PC-9 (cell line): ENCODE data around the gene FXYD6. TPM values are rescaled to one million over a fixed set of nuclear protein-coding genes. Genes with fewer than 3 reads are reported as not detected.

ENCODE experiments used
- BruUV-seq: library from RNA; stranded (reverse); fragments of 400-500 nt; replicated peaks from 2 replicates; lab custom pipeline; 2021; lab: Mats Ljungman, UMichigan
- CTCF ChIA-PET: fragments of 300-600 bp; sonication (Branson Sonifier 250); formaldehyde crosslinking; loops from one replicate; lab custom pipeline; 2022; ENCODE audit warnings: antibody characterized with exemption; lab: Charles Lee
- POLR2A ChIA-PET: fragments of 300-600 bp; sonication (Branson Sonifier 250); formaldehyde crosslinking; loops from one replicate; lab custom pipeline; 2022; ENCODE audit warnings: antibody characterized with exemption; ENCODE audit not compliant: unreplicated experiment; lab: Charles Lee
- DNase-seq, 2 experiments: peaks; one replicate each; pipeline versions ENCODE4 v3.0.0 to v3.0.0-alpha.2; 2015 to 2022; ENCODE audit warnings: mixed read lengths in 1 of 2
- H2AFZ ChIP-seq: fragments of 200-600 bp; sonication (generic); 2 replicates; pipeline ENCODE4 v1.8.1; 2017; ENCODE audit warnings: antibody characterized with exemption
- H3F3A ChIP-seq: fragments of 200-600 bp; sonication (generic); 2 replicates; pipeline ENCODE4 v1.8.1; 2017; ENCODE audit warnings: antibody characterized with exemption, mild to moderate bottlenecking, low read depth; ENCODE audit not compliant: insufficient read depth
- H3K27ac ChIP-seq: fragments of 200-600 bp; sonication (generic); 2 replicates; pipeline ENCODE4 v1.6.1; 2016; ENCODE audit warnings: mixed run types
- H3K27me3 ChIP-seq: fragments of 200-600 bp; sonication (generic); 2 replicates; pipeline ENCODE4 v1.6.1; 2016; ENCODE audit warnings: low read depth, mixed run types; ENCODE audit not compliant: insufficient read depth
- H3K36me3 ChIP-seq: fragments of 200-600 bp; sonication (generic); 2 replicates; pipeline ENCODE4 v1.6.1; 2016; ENCODE audit warnings: low read depth, mixed run types
- H3K4me1 ChIP-seq: fragments of 200-600 bp; sonication (generic); replicated peaks from 2 replicates; pipeline ENCODE4 v1.6.1; 2016; ENCODE audit warnings: mixed run types; ENCODE audit not compliant: insufficient read depth
- H3K4me2 ChIP-seq: fragments of 200-600 bp; sonication (generic); 2 replicates; pipeline ENCODE4 v1.6.1; 2017; ENCODE audit warnings: mixed run types
- H3K4me3 ChIP-seq: fragments of 200-600 bp; sonication (generic); 2 replicates; pipeline ENCODE4 v1.6.1; 2016; ENCODE audit warnings: mixed run types
- H3K79me2 ChIP-seq: fragments of 200-600 bp; sonication (generic); 2 replicates; pipeline ENCODE4 v1.6.1; 2017; ENCODE audit warnings: low read depth, mixed run types
- H3K9me2 ChIP-seq: fragments of 200-600 bp; sonication (generic); 2 replicates; pipeline ENCODE4 v1.8.1; 2017; ENCODE audit warnings: mild to moderate bottlenecking; ENCODE audit not compliant: insufficient read depth
- H3K9me3 ChIP-seq: fragments of 200-600 bp; sonication (generic); 2 replicates; pipeline ENCODE4 v1.8.1; 2016; ENCODE audit warnings: low read depth; ENCODE audit not compliant: insufficient read depth
- H4K20me1 ChIP-seq: fragments of 200-600 bp; sonication (generic); 2 replicates; pipeline ENCODE4 v1.8.1; 2017; ENCODE audit not compliant: insufficient read depth
- CTCF ChIP-seq: fragments of 200-600 bp; sonication (generic); conservative IDR thresholded peaks from 2 replicates; pipeline ENCODE4 v1.6.1; 2017; ENCODE audit warnings: mixed run types, antibody characterized with exemption, mild to moderate bottlenecking, moderate library complexity
- EZH2 ChIP-seq: fragments of 200-600 bp; sonication (generic); IDR thresholded peaks from 2 replicates; pipeline ENCODE4 v1.8.0; 2017; ENCODE audit warnings: antibody characterized with exemption, low read depth
- intact Hi-C: fragments of 100-400 bp; cut with micrococcal nuclease; formaldehyde crosslinking; loops from one replicate; pipeline ENCODE4 v1.10.0; 2022; ENCODE audit not compliant: unreplicated experiment
- total RNA-seq: library from RNA; stranded (reverse); gene quantifications from 2 replicates; pipeline ENCODE4 v1.2.3, GENCODE V29; 2021

The FXYD6 gene
- total RNA-seq, 1 experiment from 2014 or later: 0.20 TPM

- ChIA-PET POLR2A (no interaction called here), CTCF (interaction anchor here (0.5 to 2.0 kb wide), 3 partner anchors 125 to 569 kb away, joined by 4 to 7 read pairs (median 7); no protein-coding TSS in a partner anchor)
- intact Hi-C loops: loop anchor here (1.0 to 10.0 kb wide), 2 partner anchors 125 to 742 kb away; partner anchors contain the start of gene IFT46
- 0 out of 2 replicates have a peak, but pooled peaks cover 6% of the 10 kb centered on the region for H3K4me1 ChIP-seq
- no peaks in the 10 kb centered on the region for H3K9me2 ChIP-seq
- H3K27ac ChIP-seq: no peak overlapping the region
- no peaks in the 10 kb centered on the region for H3K36me3 ChIP-seq
- peak in 1 of 2 experiments; percentile 31 for DNase-seq
- no peaks in the 10 kb centered on the region for H3K79me2 ChIP-seq
- no peak overlapping the region for H3K4me2 ChIP-seq
- no TSS peak for BruUV-seq
- H4K20me1 ChIP-seq: no peaks in the 10 kb centered on the region
- no peaks in the 10 kb centered on the region for H3K9me3 ChIP-seq
- H3K27me3 ChIP-seq: peaks cover 23% of the 10 kb centered on the region
- H2AFZ ChIP-seq: no peak overlapping the region
- TF ChIP-seq CTCF (peak; percentile 75), EZH2 (no peak)
- H3K4me3 ChIP-seq: no peak overlapping the region
- no peaks in the 10 kb centered on the region for H3F3A ChIP-seq
Observed at GRCh38 chr11:117822074-117823033, 54.1 kb downstream of the FXYD6 start.

- H3K9me2 ChIP-seq: no peaks in the 10 kb centered on the region
- BruUV-seq: no TSS peak
- H3K79me2 ChIP-seq: no peaks in the 10 kb centered on the region
- TF ChIP-seq CTCF (no peak), EZH2 (no peak)
- no peaks in the 10 kb centered on the region for H3K9me3 ChIP-seq
- H3K36me3 ChIP-seq: no peaks in the 10 kb centered on the region
- H3K27me3 ChIP-seq: peaks cover 23% of the 10 kb centered on the region
- POLR2A ChIA-PET: no interaction called here
- no peaks in the 10 kb centered on the region for H4K20me1 ChIP-seq
- intact Hi-C loops: loop anchor here (10.0 kb wide), 1 partner anchor 743 kb away; the partner anchor contains the start of gene IFT46
- H3K4me2 ChIP-seq: no peak overlapping the region
- H2AFZ ChIP-seq: no peak overlapping the region
- CTCF ChIA-PET: interaction anchor here (0.5 kb wide), 2 partner anchors 135 to 292 kb away, joined by 3 to 7 read pairs; no protein-coding TSS in a partner anchor
- H3K4me3 ChIP-seq: no peak overlapping the region
- DNase-seq: no peak
- no peak overlapping the region for H3K27ac ChIP-seq
- no peaks in the 10 kb centered on the region for H3F3A ChIP-seq
- H3K4me1 ChIP-seq: 0 out of 2 replicates have a peak, but pooled peaks cover 6% of the 10 kb centered on the region
Observed at GRCh38 chr11:117821431-117821830, 55.0 kb downstream of the FXYD6 start.

GRCh38 chr11:117820516-117820915, 55.9 kb downstream of the FXYD6 start:
- Histone ChIP-seq H3K4me3 (no peak overlapping the region), H3K27ac (no peak overlapping the region), H3K79me2 (no peaks in the 10 kb centered on the region), H3K27me3 (peaks cover 16% of the 10 kb centered on the region), H3F3A (no peaks in the 10 kb centered on the region), H3K4me1 (0 out of 2 replicates have a peak, but pooled peaks cover 6% of the 10 kb centered on the region), H2AFZ (no peak overlapping the region), H3K4me2 (no peak overlapping the region), H4K20me1 (no peaks in the 10 kb centered on the region), H3K36me3 (no peaks in the 10 kb centered on the region), H3K9me2 (no peaks in the 10 kb centered on the region), H3K9me3 (no peaks in the 10 kb centered on the region)
- no TSS peak for BruUV-seq
- intact Hi-C loops: loop anchor here (10.0 kb wide), 1 partner anchor 744 kb away; the partner anchor contains the start of gene IFT46
- CTCF ChIA-PET: interaction anchor here (0.6 to 2.2 kb wide), 2 partner anchors 126 to 394 kb away, joined by 3 to 13 read pairs; no protein-coding TSS in a partner anchor
- no peak for DNase-seq
- POLR2A ChIA-PET: no interaction called here
- no peak for TF ChIP-seq EZH2
- TF ChIP-seq CTCF: no peak
